DOHH2 (cell line): Measurements from ENCODE around the gene NF1.

Experiments
- EZH2phosphoT487 ChIP-seq: fragments of 200-600 bp; sonication (generic); IDR thresholded peaks from 2 replicates; pipeline ENCODE4 v1.6.1; 2017; ENCODE audit warnings: borderline replicate concordance, mild to moderate bottlenecking, antibody characterized with exemption, low read length, moderate library complexity, mixed read lengths
- TF ChIP-seq, protein P1 (sequence below): fragments of 200-600 bp; sonication (generic); IDR thresholded peaks from one replicate; pipeline ENCODE4 v1.5.1; 2014; ENCODE audit warnings: antibody characterized with exemption, mild to moderate bottlenecking, low read depth, low read length; ENCODE audit not compliant: poor library complexity, severe bottlenecking

DNA sequence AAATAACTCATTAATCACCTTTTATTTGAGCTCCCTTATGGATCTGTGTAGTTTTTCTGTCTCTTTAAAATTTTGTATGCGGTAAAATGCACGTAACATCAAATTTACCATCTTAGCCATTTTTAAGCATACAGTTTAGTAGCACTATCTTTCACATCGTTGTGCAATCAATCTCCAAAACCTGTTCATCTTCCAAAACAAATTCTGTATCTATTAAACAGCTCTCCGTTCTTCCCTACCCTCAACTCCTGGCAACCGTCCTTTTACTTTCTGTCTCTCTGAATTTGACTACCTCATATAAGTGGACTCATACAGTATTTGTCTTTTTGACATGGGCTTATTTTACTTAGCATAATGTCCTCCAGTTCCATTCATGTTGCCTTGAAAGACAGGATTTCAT, 100.5 kb downstream of the NF1 start:
- TF ChIP-seq, protein P1, sequence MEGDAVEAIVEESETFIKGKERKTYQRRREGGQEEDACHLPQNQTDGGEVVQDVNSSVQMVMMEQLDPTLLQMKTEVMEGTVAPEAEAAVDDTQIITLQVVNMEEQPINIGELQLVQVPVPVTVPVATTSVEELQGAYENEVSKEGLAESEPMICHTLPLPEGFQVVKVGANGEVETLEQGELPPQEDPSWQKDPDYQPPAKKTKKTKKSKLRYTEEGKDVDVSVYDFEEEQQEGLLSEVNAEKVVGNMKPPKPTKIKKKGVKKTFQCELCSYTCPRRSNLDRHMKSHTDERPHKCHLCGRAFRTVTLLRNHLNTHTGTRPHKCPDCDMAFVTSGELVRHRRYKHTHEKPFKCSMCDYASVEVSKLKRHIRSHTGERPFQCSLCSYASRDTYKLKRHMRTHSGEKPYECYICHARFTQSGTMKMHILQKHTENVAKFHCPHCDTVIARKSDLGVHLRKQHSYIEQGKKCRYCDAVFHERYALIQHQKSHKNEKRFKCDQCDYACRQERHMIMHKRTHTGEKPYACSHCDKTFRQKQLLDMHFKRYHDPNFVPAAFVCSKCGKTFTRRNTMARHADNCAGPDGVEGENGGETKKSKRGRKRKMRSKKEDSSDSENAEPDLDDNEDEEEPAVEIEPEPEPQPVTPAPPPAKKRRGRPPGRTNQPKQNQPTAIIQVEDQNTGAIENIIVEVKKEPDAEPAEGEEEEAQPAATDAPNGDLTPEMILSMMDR = no peak
- no peak for TF ChIP-seq EZH2phosphoT487
